Activated effector memory CD4-positive, alpha-beta T cell treated with anti-CD3 and anti-CD28 coated beads, Interleukin-2, amount 50 U/mL, for 16 hours (primary cell): ENCODE results near the gene DPP9.
A peak's percentile ranks its signal among the peaks of the same experiment; 100 is the strongest.
"Not testable (repeated sequence)": the region's sequence is repeated elsewhere in the genome, so short reads cannot be mapped to it uniquely, and the experiment has no call there.

Experiments
- DNase-seq: peaks from one replicate; pipeline ENCODE4 v3.0.0-alpha.2; 2020

DPP9 gene

GRCh38 chr19:4738734-4739133 is 15.1 kb upstream of the DPP9 start:
- DNase-seq, result no peak

GRCh38 chr19:4737955-4738600 is 14.4 kb upstream of the DPP9 start:
- no peak for DNase-seq

- DNase-seq, result no peak
Measured at GRCh38 chr19:4733755-4734345, 10.2 kb upstream of the DPP9 start.

GRCh38 chr19:4732680-4733114 is 9.1 kb upstream of the DPP9 start:
- DNase-seq, result peak; percentile 80

GRCh38 chr19:4730740-4731171 is 7.1 kb upstream of the DPP9 start:
- peak; percentile 88 for DNase-seq

- DNase-seq, result no peak
Measured at GRCh38 chr19:4728871-4729270, 5.2 kb upstream of the DPP9 start.

- DNase-seq, result no peak
Measured at GRCh38 chr19:4722671-4723594, 709 bp downstream of the DPP9 start.

- no peak for DNase-seq
Measured at GRCh38 chr19:4721196-4721595, 2.4 kb downstream of the DPP9 start.

GRCh38 chr19:4720037-4720700 is 3.5 kb downstream of the DPP9 start:
- DNase-seq, result no peak

GRCh38 chr19:4719499-4719866 is 4.2 kb downstream of the DPP9 start:
- DNase-seq, result no peak

- DNase-seq, result no peak
Measured at GRCh38 chr19:4717966-4718701, 5.5 kb downstream of the DPP9 start.

- DNase-seq, result no peak
Measured at GRCh38 chr19:4717191-4717965, 6.3 kb downstream of the DPP9 start.

GRCh38 chr19:4715529-4716221 is 8.0 kb downstream of the DPP9 start:
- no peak for DNase-seq

GRCh38 chr19:4715178-4715528 is 8.5 kb downstream of the DPP9 start:
- not testable (repeated sequence) for DNase-seq

- DNase-seq, result no peak
Measured at GRCh38 chr19:4714016-4714415, 9.6 kb downstream of the DPP9 start.

- no peak for DNase-seq
Measured at GRCh38 chr19:4713384-4713951, 10.2 kb downstream of the DPP9 start.

- no peak for DNase-seq
Measured at GRCh38 chr19:4712771-4713170, 10.9 kb downstream of the DPP9 start.

- no peak for DNase-seq
Measured at GRCh38 chr19:4711211-4711610, 12.4 kb downstream of the DPP9 start.

- no peak for DNase-seq
Measured at GRCh38 chr19:4710281-4710600, 13.4 kb downstream of the DPP9 start.

- DNase-seq, result no peak
Measured at GRCh38 chr19:4709440-4710280, 14.0 kb downstream of the DPP9 start.
